ENCODE data around the gene VWA3A. TPM values are rescaled to one million over a fixed set of nuclear protein-coding genes. Genes with fewer than 3 reads are reported as not detected.

Gene VWA3A
- total and polyA plus RNA-seq, 2 of the 4 experiments (the other 2 are of a cell fraction): not detected

DNA sequence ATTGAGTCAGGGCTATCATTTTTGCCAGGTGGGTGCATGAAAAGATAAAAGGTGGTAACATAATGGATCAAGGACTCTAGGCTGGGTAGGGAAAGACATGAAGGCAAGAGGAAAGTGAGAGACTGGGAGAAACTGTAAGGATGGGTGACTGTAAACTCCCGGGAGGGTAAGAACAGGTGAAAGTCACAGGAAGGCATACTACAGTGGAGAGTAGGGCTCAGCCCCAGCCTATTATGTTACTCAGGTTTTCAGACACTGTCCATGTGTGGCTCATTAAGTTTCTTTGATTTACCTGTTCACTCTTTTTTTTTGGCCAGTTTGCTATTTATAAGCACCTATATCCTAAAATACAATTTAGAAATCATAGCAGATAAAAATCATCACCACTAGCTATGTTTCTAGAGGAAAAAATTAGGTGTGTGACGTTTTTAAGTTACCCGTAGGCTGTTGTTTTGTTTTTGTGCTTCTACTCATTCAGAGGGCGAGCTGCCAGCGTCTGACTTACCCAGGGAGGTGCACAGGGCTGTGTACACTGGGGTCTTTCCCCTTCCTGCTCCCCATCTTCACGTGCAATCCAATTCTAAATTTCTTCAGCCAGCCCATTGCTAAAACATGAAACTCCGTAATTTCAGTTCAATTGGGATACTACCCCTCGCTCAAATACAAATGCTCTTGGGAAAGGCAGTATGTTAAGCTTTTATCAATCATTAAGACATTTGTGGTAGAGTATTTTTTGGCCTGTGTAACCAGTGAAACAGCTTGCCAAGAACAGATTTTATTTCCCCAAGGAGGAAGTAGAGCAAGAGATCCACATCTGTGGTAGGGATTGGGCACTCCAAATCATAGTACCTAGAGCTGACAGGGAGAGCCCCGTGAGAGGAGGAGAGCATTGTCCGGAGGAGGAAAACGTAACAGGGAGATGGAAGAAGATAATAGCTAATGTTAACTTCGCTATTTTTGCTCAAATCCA, 21.7 kb upstream of the VWA3A start:
- Histone ChIP-seq H3K4me3 (ENCODE audit: insufficient read depth, low read depth, low read length) (no peak overlapping the region), H3K79me1 (ENCODE audit: low read depth in 1 of 2, low read length in 2 of 2) (peaks cover 32 to 60% of the 10 kb centered on the region in 2 experiments), H2BK120ac (ENCODE audit: low read depth, low read length) (peak overlapping the region; percentile 33), H3K9ac (ENCODE audit: low read depth, low read length) (no peak overlapping the region), H2AK5ac (ENCODE audit: low read depth, low read length) (peak overlapping the region; percentile 77), H3K27ac (ENCODE audit: insufficient read depth, low read length) (no peak overlapping the region), H2BK20ac (ENCODE audit: low read depth, low read length) (peak overlapping the region; percentile 44; the same call in 1 of the 2 replicates), H3K14ac (replicated peaks; ENCODE audit: low read depth, low read length) (peak overlapping the region; percentile 58), H4K91ac (ENCODE audit: insufficient read depth, low read depth, low read length) (peak overlapping the region; percentile 25), H3K9me3 (ENCODE audit: control insufficient read depth, insufficient read depth, low read length) (peaks cover 4% of the 10 kb centered on the region), H3K9me1 (ENCODE audit: insufficient read depth, low read length) (peaks cover 20% of the 10 kb centered on the region), H3K4ac (ENCODE audit: low read depth, low read length) (peak overlapping the region; percentile 73), H4K5ac (ENCODE audit: low read depth, low read length) (no peak overlapping the region), H3K23ac (ENCODE audit: low read depth, low read length) (peak overlapping the region; percentile 81), H2BK5ac (ENCODE audit: low read depth, low read length, poor library complexity, severe bottlenecking) (peak overlapping the region; percentile 16), H3K4me2 (ENCODE audit: low read depth, low read length) (no peak overlapping the region), H3K36me3 (ENCODE audit: control insufficient read depth, insufficient read depth, low read length) (peaks cover 5% of the 10 kb centered on the region; the same call in 1 of the 2 replicates), H3K4me1 (ENCODE audit: control insufficient read depth, insufficient read depth, low read length) (peaks cover 15% of the 10 kb centered on the region), H3K27me3 (ENCODE audit: control insufficient read depth, insufficient read depth, low read length) (no peaks in the 10 kb centered on the region), H3K56ac (ENCODE audit: extremely low read depth, insufficient read depth, low read length) (no peak overlapping the region), H2AK9ac (replicated peaks; ENCODE audit: low read depth, low read length, poor library complexity) (no peak overlapping the region), H4K8ac (ENCODE audit: low read depth in 2 of 2, low read length in 2 of 2) (peak overlapping the region in 1 of 2 experiments; percentile 30; a peak in 1 of 4 replicates), H3K18ac (ENCODE audit: low read depth, low read length) (no peak overlapping the region), H2AFZ (replicated peaks; ENCODE audit: low read length, poor library complexity) (no peak overlapping the region), H2BK15ac (ENCODE audit: low read depth, low read length) (peak overlapping the region; percentile 58; the same call in 1 of the 3 replicates), H4K20me1 (ENCODE audit: insufficient read depth, low read length) (peaks cover 16% of the 10 kb centered on the region)
- in situ Hi-C loops (cut with MboI; ENCODE audit: low sequenced_read_pairs): loop anchor here (5.0 kb wide), 1 partner anchor 68 kb away; the partner anchor contains the start of gene PDZD9
- no peak for TF ChIP-seq RCOR1 (IDR thresholded peaks at IDR 0.05; ENCODE audit: insufficient replicate concordance, low read length)
- TF ChIP-seq FOS (IDR thresholded peaks at IDR 0.05; ENCODE audit: low read depth, low read length): no peak
- TF ChIP-seq MXI1 (IDR thresholded peaks at IDR 0.05; ENCODE audit: borderline replicate concordance, low read depth, low read length): no peak
- TF ChIP-seq BHLHE40 (IDR thresholded peaks at IDR 0.05; ENCODE audit: low read depth, low read length): no peak
- intact Hi-C loops (cut with micrococcal nuclease): no loop called here
- dilution Hi-C loops (cut with HindIII; ENCODE audit: low sequenced_read_pairs, unreplicated experiment): no loop called here
- DNase-seq: peak; percentile 51
- ChIA-PET POLR2A (ENCODE audit: unreplicated experiment) (interaction anchor here (1.0 kb wide), 1 partner anchor 62 kb away, joined by 3 read pairs; the partner anchor contains the start of gene MOSMO), CTCF (interaction anchor here (1.1 kb wide), 1 partner anchor 44 kb away, joined by 3 read pairs; no protein-coding TSS in a partner anchor)
- no peak for ATAC-seq (ENCODE audit: low read depth)
- WGBS, 2 experiments (ENCODE audit: extremely low coverage in 2 of 2, insufficient read length in 1 of 2): no CpG with 5 or more reads among the region's 12 CpGs
- no TSS peak for BruUV-seq (replicated peaks)

Data from IMR-90 (cell line).